HG02588 (cell line): ENCODE data around the gene HGS.

Experiments
- ATAC-seq: cut with Tn5 transposase; IDR thresholded peaks from one replicate; pipeline ENCODE4 v1.9.1; 2021; ENCODE audit warnings: mild to moderate bottlenecking, moderate library complexity; ENCODE audit not compliant: unreplicated experiment

The HGS gene

GRCh38 chr17:81683584-81684441 lies at the start of gene HGS, which contains the start of gene ARL16:
TSS of gene HGS (plus strand) at chr17:81684011. CDS start at chr17:81684067, 56 bp downstream.
TSS of gene ARL16 (minus strand) at chr17:81683797. CDS start at chr17:81683753, 44 bp downstream.
- peak; percentile 84 for ATAC-seq

GRCh38 chr17:81635431-81635830 lies 48.4 kb upstream of the HGS start:
- no peak for ATAC-seq

GRCh38 chr17:81635973-81636504 lies 47.8 kb upstream of the HGS start:
- no peak for ATAC-seq

- ATAC-seq, result peak; percentile 85
Observed at GRCh38 chr17:81636505-81637288, 47.1 kb upstream of the HGS start, which contains the start of the genes NPLOC4 and TSPAN10. TSS of gene NPLOC4 (minus strand) at chr17:81637112. CDS start at chr17:81636930, 182 bp downstream. TSS of gene TSPAN10 (plus strand) at chr17:81637196. CDS start at chr17:81642413, 5,217 bp downstream.

- no peak for ATAC-seq
Observed at GRCh38 chr17:81638683-81639082, 45.1 kb upstream of the HGS start.

- ATAC-seq, result no peak
Observed at GRCh38 chr17:81640011-81640410, 43.8 kb upstream of the HGS start.

GRCh38 chr17:81641825-81642489 lies 41.9 kb upstream of the HGS start:
- ATAC-seq, result no peak

- ATAC-seq, result no peak
Observed at GRCh38 chr17:81644496-81644895, 39.3 kb upstream of the HGS start.

- ATAC-seq, result no peak
Observed at GRCh38 chr17:81644976-81645952, 38.5 kb upstream of the HGS start.

- ATAC-seq, result no peak
Observed at GRCh38 chr17:81646869-81647600, 36.8 kb upstream of the HGS start.

- ATAC-seq, result no peak
Observed at GRCh38 chr17:81647640-81648012, 36.2 kb upstream of the HGS start.

- no peak for ATAC-seq
Observed at GRCh38 chr17:81648013-81648706, 35.7 kb upstream of the HGS start.

GRCh38 chr17:81648707-81649085 lies 35.1 kb upstream of the HGS start:
- ATAC-seq, result no peak

GRCh38 chr17:81650951-81651350 lies 32.9 kb upstream of the HGS start:
- ATAC-seq, result no peak

- ATAC-seq, result no peak
Observed at GRCh38 chr17:81651692-81652091, 32.1 kb upstream of the HGS start.

- ATAC-seq, result no peak
Observed at GRCh38 chr17:81652906-81653771, 30.7 kb upstream of the HGS start.

- ATAC-seq, result no peak
Observed at GRCh38 chr17:81655378-81656117, 28.3 kb upstream of the HGS start.
